GM12874 (cell line): ENCODE data around the gene OR8G5.

Source experiments
- TF ChIP-seq, protein P1 (sequence below): IDR thresholded peaks from 2 replicates; pipeline ENCODE4 v1.5.1; 2011; ENCODE audit warnings: low read depth, mild to moderate bottlenecking, control low read depth, low read length, moderate library complexity; ENCODE audit not compliant: insufficient read depth

Gene OR8G5

DNA sequence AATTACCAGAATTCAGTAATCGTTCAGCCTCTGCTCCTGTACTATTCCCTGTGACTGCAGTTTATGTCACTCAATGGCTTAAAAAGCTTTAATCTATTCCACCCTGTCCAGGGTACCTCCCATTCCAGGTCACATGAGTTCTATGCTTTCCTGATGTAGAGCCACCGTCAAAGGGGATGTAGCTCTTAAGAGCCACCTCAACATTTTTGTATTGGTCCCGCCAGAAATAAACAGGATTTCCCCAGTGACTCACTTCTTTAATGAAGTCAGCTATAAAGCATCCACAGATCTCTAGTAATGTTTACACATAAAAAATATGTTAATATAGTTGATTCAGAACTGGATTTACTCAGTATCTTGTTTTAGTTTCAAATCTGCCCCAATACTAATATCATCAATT lies 58.9 kb downstream of the OR8G5 start:
- TF ChIP-seq, protein P1, sequence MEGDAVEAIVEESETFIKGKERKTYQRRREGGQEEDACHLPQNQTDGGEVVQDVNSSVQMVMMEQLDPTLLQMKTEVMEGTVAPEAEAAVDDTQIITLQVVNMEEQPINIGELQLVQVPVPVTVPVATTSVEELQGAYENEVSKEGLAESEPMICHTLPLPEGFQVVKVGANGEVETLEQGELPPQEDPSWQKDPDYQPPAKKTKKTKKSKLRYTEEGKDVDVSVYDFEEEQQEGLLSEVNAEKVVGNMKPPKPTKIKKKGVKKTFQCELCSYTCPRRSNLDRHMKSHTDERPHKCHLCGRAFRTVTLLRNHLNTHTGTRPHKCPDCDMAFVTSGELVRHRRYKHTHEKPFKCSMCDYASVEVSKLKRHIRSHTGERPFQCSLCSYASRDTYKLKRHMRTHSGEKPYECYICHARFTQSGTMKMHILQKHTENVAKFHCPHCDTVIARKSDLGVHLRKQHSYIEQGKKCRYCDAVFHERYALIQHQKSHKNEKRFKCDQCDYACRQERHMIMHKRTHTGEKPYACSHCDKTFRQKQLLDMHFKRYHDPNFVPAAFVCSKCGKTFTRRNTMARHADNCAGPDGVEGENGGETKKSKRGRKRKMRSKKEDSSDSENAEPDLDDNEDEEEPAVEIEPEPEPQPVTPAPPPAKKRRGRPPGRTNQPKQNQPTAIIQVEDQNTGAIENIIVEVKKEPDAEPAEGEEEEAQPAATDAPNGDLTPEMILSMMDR = no peak
